Lung microvascular endothelial cell (primary cell): ENCODE results near the gene MAP2K5. TPM values are rescaled to one million over a fixed set of nuclear protein-coding genes. Genes with fewer than 3 reads are reported as not detected.

ENCODE experiments used
- total RNA-seq: library from RNA; depleted of rRNA; stranded (reverse); fragments of >200 nt; gene quantifications from 2 replicates; pipeline ENCODE4 v1.2.1, GENCODE V29; 2014

Gene MAP2K5
- total RNA-seq, 1 donor from 2014 or later = 2.8 TPM

Other genes with a start within 250 kb of the MAP2K5 start
- gene C15orf61, start 21.6 kb upstream of the MAP2K5 start, total RNA-seq = 1.7 and 2.0 TPM in 2 replicates